GM21723 (cell line): ENCODE results near the gene THBD.

Experiments used
- ATAC-seq: cut with Tn5 transposase; IDR thresholded peaks from one replicate; pipeline ENCODE4 v1.9.1; 2021; ENCODE audit warnings: mild to moderate bottlenecking, moderate library complexity; ENCODE audit not compliant: unreplicated experiment

THBD gene, protein sequence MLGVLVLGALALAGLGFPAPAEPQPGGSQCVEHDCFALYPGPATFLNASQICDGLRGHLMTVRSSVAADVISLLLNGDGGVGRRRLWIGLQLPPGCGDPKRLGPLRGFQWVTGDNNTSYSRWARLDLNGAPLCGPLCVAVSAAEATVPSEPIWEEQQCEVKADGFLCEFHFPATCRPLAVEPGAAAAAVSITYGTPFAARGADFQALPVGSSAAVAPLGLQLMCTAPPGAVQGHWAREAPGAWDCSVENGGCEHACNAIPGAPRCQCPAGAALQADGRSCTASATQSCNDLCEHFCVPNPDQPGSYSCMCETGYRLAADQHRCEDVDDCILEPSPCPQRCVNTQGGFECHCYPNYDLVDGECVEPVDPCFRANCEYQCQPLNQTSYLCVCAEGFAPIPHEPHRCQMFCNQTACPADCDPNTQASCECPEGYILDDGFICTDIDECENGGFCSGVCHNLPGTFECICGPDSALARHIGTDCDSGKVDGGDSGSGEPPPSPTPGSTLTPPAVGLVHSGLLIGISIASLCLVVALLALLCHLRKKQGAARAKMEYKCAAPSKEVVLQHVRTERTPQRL

DNA sequence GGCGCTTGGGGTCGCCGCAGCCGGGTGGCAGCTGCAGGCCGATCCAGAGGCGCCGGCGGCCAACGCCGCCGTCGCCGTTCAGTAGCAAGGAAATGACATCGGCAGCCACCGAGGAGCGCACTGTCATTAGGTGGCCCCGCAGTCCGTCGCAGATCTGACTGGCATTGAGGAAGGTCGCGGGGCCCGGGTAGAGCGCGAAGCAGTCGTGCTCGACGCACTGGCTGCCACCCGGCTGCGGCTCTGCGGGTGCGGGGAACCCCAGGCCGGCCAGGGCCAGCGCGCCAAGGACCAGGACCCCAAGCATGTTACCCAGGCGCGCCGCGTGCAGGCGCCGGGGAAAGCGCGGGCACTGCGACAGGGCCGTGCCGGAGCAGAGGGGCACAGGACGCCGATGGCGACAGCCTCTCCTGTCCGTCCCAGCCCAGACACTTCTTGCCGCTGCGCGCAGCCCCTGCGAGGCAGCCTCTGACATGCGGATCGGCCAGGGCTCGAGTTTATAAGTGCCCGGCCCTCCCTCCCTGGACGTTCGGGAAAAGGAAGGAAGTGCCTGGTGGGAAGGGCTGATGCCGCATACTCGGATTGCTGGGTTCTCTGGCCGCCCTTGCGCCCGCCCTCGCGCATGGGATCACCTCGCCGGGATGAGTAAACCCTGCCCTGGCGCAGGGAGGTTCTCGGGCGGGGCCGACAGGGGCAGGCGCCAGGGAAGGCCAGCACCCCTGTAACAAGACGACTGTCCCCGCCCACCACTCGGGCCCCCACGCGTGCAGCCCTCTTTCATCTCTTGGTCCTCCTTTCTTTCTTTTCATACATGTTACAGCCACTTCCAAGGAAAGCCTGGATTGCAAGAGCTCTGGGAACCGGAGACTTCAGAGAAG, at the start of gene THBD:
TSS of gene THBD (minus strand) at position 472 of the 875 bp plus-strand sequence. CDS start at position 304, 168 bp downstream.
- no peak for ATAC-seq

DNA sequence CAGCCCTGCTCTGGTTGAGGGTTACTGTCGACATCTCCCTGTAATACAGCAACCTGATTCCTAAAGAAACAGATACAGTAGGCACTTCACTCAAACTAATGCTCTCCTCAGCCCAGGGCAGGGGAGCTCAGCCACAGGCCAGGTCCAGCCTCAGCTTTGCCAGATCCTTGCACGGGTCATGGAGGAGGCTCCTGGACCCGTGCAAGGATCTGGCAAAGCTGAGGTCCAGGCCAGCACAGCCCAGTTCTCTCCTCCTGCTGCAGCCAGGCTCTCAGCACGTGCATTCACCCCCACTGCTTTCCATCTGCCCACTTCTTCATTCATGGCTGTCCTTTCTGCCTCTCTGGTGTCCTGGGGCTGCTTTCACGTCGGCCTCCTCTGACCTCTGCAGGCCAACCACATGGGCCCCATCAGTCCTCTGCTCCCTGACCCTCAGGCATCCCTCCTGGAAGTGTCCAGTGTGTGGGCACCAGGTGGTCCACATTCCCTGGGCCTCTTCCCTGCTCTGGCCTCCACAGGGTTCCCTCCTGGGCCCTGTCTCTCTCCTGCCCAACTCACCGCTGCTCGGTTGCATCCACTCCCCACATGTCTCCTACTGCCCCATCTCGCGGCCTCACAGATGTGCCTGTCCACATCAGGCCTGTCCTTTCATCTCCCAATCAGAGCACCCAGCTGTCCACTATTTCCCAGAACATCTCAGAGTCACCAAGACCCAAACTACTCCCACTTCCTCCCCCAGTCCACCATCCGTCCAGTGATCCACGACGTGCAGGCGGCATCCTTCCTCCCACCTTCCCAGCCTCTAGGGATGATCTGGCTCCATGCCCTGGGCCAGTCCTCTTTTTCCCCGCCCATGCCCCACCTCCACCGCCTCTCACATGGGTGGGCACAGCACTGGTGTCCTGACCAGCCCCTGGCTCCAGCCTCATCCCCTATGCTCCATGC, 48.4 kb upstream of the THBD start:
- no peak for ATAC-seq

DNA sequence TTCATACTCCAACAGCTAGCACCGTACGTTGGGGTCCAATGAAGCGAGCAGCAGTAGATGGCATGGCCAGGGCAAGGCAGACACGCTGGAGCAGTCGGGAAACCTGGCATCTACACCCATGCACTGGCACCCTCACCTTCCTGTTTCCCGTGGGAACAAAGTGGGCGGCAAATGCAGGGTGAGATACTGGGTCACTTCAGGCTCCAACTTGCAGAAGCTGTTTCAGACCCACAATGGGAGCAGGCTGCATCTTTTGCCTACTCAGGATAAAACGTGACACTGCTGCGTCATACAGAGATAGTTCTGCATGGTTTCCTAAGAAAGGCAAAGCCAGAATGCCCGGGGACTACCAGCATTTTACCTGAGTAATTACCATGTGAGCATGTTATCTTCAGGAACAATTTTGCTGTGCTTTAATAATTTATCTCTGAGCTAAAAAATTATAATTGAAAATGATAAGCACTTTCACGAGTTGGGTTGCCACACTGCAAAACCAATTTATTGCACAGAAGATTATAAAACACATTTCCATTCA, 47.6 kb upstream of the THBD start:
- no peak for ATAC-seq

DNA sequence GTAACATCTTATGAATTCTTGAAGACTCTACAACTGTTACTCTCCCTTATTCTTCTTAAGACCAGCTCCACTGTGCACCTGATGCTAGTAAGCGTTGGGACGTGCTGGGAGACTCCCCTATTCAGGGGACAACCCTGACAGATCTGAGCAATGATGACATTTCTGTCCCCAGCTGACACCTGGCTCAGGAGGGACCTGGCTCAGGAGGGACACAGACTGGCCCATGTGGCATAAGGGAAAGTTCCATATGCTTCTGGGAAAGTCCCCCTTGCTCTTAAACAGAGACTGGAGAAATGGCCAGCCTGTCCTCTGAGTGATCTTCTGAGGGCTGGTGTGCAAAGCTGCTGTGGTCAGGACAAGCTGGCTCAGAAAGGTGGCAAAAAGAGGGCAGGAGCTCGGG, 46.6 kb upstream of the THBD start:
- no peak for ATAC-seq

DNA sequence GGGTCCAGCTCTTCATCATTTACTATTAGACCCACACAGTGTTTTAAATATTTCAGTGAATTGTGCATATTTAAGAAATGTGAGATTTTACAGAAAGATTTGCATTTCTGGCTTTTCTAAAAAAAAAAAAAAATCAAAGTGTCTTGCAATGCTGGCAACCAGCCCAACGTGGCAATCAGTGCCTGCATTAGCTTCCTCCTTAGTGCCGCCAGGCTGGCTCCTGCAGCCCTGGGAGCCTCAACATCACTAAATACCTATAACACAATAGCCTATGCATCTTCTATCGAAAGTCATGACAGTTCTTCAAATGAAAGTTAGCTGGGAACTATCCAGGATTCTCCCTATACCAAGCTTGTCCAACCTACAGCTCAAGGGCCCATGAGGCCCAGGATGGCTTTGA, 46.0 kb upstream of the THBD start:
- ATAC-seq = no peak

DNA sequence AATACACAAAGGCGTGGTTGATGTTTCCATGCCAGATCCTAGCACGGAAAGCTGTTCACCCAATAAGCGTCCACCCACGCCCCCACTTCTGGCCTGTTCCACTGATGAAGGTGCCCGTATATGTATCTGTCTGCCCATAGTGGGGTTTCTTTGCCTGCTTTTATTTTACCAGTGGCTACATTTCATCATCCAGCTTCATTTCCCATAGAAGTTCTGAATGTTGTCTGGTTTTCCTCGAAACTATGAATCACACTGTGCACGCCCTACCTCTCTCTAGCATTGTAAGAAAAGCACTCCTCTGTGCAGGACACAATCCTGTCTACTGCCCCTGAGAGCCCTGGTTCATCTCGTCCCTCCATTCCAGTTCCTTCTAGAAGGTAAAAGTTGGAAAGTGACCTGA, 45.5 kb upstream of the THBD start:
- no peak for ATAC-seq

DNA sequence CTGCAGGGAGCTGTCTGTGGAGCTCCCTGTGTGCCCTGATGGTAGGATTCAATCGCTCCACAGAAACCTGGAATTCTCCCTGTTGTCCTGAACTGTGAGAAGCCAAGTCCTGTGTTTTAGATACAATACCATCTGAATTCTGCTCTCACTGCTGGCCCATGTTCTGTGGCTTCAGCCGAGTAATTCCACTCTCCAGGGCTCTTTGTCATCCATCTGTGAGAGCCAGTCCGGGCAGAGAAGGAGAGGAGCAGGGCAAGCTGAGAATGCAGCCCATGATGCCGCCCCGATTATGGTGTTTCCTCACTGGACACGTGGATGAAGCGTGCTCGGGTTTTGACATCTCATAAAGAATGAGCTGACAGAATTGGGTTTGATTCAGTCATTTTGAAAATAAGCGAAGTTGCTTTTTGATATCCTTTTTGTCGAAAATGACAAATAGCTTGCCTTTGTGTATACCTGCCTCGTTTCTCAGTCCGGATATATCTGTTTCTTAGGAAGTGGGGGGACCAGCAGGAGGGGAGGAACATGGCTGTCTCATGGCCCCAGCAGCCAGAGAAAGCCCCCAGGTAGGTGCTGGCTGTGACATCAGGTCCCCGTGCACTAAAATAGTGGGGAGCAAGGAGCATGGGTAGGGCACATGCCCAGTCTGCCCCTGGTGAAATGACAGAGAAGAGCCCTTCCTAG, 44.9 kb upstream of the THBD start:
- ATAC-seq = no peak

DNA sequence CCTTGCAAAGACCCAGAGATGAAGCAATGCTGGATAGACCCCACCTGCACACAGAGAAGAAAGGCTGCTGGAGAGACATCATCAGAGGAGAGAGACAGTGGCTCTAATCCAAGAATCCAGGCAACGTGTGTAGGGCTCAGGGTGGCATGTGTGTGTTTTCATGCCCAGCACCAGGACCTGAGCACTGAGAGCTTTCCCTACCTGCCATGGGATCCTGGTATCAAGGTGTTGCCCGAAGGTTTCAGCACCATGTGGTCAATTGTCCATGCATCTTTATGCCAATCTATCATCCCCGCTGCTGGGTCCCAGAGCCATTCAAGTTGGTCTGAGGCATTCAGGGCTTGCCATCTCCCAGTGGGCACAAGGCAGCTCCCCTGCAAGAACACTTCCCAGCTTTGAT, 44.1 kb upstream of the THBD start:
- no peak for ATAC-seq

DNA sequence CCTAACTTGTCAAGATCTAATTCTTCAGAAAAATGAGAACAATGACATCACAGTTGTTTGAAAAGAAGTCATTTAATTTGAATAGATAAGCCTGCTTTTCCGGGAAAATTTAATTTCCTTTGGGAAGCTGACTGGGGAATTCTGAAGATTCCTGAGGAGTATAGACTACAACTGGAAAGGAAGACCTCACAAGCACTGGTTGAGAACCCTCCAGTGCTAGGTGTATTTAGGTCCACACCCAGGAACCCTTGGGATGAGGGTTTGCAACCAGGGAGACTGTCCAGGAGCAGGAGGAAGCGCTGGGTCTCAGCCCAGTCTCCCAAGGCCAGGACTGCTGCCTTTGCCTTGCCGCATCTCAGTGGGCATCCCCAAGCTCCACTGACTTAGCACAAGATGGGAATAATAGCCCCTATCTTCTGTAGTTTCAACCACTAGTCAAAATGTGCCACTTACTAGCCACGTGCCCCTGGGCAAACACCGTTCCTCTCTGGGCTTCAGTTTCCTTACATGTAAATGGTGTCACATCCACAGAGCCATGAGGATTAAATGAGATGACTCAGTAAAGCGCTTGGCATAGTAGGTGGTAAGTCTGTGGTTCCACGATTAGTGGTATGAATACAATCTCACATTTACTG, 43.5 kb upstream of the THBD start:
- no peak for ATAC-seq

DNA sequence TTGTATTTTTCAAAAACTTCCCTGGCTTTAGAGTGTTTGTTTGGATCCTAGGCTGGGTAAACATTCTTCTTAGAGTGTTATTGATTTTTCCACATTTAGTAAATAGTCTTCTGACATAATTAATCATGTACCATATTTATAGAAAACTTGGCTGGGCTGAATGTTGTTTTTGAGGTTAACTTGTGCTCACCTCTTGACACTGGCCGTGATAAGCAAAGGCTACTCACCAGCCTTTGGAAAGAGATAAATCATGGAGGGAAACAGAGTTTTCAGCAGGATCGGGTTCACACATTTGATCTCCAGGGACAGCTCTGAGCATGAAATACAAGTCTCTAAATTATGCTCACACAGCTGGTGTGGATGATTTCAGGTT, 42.9 kb upstream of the THBD start:
- ATAC-seq = no peak

DNA sequence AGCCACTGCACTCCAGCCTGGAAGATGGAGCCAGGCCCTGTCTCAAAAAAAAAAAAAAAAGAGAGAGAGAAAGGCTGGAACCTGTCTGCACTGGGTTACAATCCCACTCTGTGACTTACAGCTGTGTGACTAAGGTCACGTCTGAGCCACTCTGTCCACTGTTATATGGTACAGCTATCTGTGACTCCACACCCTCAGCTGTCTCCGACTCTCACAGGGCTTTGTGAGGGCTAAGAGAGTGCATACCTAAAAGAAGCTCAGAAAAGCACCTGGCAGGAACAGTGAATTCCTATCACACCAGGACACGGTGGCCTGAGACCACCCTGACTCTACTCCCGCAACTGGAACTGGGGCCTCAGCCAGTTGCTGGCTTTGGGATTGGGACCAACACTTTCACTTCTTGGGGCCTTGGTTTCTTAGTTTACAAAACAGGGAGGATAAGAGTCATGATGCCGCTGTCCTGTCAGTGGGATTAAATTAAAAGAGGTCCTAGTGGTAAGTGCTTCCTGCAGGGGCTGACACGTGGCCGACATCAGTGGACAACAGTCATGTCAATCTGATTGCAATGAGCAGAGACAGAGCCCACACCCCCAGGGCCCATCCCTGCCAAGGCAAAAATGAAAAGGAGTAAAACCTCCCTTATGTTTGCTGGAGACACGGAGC, 42.4 kb upstream of the THBD start:
- no peak for ATAC-seq

DNA sequence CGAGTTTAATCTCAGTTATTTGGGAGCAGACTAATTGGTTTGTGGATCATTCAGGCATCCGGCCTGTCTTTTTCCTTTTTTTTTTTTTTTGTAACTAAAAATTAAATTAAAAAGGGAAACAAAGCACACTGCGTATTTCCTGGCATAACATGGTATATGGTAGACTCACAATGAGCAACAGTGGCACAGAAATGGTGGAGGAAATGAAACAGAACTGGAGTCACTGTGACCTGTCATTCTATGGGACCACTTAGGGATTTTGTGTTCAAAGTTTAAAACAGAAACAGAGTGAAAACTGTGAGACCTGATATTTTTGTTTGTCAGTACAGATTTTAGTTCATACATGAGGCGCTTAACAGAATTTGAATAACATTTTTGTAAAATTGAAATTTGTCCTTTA, 41.4 kb upstream of the THBD start:
- ATAC-seq = no peak

DNA sequence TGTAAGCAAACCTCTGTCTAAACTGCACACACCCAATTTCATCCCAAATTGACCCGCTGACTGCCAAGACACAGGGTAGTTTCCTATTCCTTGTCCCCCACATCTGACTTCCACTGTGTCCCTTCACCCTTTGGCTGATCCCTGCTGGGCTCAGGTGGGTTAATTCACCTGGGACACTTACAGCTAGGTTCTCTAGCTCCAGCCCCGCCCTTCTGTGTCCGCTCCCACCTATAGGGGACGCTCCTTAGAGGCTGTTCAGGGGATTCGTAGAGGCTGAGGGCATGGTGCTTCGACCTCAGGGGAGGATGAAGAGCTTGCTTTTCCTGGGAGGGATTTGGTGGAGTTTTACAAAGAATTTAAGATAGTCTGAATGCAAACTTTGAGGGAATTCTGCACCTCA, 40.7 kb upstream of the THBD start:
- no peak for ATAC-seq

DNA sequence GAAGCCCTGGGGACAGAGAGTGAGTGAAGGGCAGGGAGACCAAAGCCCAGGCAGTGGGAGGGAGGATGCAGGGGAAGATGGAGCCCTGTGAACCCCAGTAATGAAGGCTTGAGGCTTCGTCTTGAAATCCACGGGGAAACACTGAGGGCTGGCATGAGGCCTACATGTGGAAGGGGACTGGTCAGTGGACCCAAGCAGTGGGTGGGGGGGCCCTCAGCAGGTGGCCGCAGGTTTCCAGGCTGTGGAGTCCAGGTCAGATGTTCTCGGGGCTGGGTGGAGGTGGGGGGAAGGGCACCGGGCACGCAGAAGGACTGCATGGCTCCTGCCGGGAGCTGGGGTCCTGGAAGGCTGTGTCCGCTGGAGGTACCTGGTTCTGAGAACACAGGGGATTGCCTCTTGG, 39.4 kb upstream of the THBD start:
- no peak for ATAC-seq

DNA sequence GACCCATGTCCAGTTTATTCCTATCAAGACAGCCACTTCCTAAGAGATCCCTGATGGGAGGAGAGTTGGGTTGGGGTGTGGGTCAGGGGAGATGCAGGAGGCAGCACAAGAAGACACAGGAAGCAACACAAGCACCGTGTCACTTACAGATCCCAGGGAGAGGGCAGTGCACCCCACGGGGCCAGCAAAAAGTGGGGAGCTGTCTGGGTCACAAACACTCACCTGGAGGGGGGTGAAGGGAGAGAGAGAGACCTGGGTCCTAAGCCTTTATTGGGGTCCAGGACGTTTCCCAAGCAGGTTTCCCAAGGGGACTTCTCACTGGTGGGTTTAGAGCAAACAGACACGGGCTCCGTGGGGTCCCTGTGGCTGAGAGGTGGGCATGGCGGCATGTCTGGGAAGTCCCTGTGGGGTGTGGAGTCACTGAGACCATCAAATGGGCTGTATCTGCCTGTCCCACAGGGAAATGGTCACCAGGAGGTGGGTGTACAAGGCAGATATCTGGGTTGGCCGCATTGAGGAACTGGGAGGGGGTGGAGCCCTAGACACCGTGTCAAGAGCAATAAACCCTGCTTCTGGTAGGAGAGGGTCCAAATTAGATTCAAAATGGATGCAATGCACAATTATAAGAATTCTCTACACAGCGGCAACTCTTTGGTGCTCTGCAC, 38.2 kb upstream of the THBD start:
- ATAC-seq = no peak

DNA sequence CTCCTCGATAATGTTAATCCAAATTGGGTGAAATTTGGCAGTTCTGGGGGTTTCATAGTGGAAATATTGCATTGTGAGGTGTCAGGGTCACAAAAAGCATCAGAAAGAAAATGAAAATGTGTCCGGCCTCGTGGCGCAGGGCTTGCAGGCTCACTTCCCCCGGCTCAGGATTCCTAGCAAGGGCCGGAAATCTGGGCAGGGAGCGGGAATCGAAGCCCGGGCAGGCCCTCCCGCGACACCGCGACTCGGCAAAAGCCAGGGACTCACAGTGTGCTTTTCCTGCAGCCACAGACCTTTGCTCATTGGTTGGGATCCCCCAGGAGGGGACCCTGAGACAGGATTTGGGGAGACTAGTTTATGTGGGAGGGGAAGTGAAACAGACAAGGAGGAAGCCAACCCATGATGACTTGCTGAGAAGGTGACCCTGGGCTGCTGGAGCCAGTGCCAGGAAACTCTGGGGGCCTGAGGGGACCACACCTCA, 37.5 kb upstream of the THBD start:
- ATAC-seq = no peak

DNA sequence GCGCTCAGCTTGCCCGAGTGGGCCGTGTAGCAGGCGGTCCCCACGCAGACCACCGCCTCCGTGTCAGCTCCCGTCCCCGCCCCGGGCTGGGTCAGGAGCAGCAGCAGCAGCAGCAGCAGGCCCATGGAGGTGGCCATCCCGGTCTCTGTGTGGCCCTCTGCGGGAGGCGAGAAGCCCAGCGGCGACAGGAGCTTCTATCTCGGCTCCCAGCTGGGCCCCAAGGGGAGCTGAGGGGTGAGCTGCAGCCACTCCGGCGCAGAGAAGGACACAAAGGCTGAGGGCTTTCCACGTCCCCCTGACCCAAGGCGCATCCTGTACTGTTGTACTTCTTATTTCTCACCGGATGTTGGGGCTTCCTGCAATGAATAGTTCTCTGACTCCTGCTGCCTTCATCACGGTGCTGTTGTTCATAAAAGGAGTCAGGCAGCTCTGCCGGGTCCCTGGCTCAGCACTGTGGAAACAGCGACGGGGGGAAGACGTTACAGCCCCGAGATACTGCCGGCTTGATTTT, 36.6 kb upstream of the THBD start, which contains the start of gene CD93:
TSS of gene CD93 (minus strand) at position 269 of the 511 bp plus-strand sequence. CDS start at position 137, 132 bp downstream.
- peak; percentile 57 for ATAC-seq
